ENCODE results near the gene MT1G.

MT1G gene

DNA sequence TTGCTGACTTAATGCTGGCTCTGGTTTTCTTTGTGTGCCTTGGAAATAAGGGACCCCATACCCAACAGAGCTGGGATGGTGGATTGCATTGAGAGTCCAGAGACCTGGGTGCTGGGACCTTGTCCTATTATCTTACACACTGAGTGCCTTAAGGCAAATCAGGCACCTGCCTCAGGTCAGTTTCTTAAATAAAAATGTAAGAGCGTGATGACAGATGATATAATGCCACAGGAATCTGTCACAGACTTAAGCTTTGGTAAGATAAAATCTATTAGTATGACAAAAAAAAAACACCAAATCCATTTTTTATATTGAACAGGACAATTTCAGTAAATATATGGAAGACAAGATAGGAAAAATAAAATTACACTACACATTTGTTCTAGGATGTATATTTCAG is 27.8 kb downstream of the MT1G start:
- H3K36me3 ChIP-seq (ENCODE audit: low read depth) = no peaks in the 10 kb centered on the region
- ATAC-seq (ENCODE audit: low read depth) (no peak), DNase-seq (ENCODE audit: low spot score) (no peak)
- H3K9me3 ChIP-seq (ENCODE audit: severe bottlenecking) = no peaks in the 10 kb centered on the region
- no peak for TF ChIP-seq CTCF (IDR thresholded peaks at IDR 0.05; ENCODE audit: poor library complexity, severe bottlenecking)
- H3K4me1 ChIP-seq (ENCODE audit: insufficient read depth, poor library complexity, severe bottlenecking) = no peaks in the 10 kb centered on the region
- H3K4me3 ChIP-seq (ENCODE audit: severe bottlenecking) = no peak overlapping the region
- no peaks in the 10 kb centered on the region for H3K27me3 ChIP-seq (ENCODE audit: insufficient read depth, poor library complexity, severe bottlenecking)
- H3K27ac ChIP-seq (ENCODE audit: poor library complexity, severe bottlenecking) = no peak overlapping the region

GRCh38 chr16:56639045-56639444 is 28.8 kb downstream of the MT1G start:
- TF ChIP-seq CTCF (IDR thresholded peaks at IDR 0.05; ENCODE audit: poor library complexity, severe bottlenecking) = no peak

DNA sequence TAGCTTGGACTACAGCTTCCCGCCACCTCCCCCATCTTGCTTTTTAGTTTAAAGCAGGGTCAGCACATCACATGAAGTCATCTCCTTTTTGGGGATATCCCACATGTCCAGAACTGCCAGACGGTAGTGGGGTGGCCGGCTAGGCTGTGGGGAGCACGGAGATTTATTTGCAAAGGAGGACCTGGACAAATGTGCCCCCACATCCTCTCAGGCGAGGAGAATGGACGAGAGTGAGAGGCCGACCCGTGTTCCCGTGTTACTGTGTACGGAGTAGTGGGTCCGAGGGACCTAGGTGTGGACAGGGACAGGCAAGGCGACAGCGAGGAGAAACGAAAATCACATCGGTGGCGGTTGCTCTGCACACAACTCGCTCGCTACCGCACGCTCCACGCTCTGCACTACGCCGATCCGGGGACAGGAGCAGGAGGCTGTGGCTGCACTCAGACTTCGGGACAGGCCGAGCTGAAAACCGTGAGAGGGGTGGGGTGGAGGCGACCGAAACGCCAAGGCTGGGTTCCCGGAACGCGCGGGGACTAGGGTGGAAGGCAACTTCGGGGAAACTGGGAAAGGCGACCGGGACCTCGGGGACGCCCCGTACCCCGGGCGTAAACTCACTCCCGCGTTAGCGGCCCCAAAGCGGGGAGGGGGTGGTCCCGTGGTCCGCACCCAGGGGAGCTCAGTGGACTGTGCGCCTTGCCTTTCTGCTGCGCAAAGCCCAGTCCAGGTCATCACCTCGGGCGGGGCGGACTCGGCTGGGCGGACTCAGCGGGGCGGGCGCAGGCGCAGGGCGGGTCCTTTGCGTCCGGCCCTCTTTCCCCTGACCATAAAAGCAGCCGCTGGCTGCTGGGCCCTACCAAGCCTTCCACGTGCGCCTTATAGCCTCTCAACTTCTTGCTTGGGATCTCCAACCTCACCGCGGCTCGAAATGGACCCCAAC is 29.8 kb downstream of the MT1G start, which contains the start of gene MT1A:
TSS of gene MT1A (plus strand) at position 853 of the 937 bp plus-strand sequence. CDS start at position 926, 73 bp downstream.
- Histone ChIP-seq H3K27ac (ENCODE audit: poor library complexity, severe bottlenecking) (no peak within 1 kb of the TSS), H3K36me3 (ENCODE audit: low read depth) (no peaks in the 10 kb centered on the region), H3K27me3 (ENCODE audit: insufficient read depth, poor library complexity, severe bottlenecking) (no peaks in the 10 kb centered on the region), H3K4me1 (ENCODE audit: insufficient read depth, poor library complexity, severe bottlenecking) (no peaks in the 10 kb centered on the region), H3K9me3 (ENCODE audit: severe bottlenecking) (no peaks in the 10 kb centered on the region), H3K4me3 (ENCODE audit: severe bottlenecking) (no peak within 1 kb of the TSS)
- TF ChIP-seq CTCF (IDR thresholded peaks at IDR 0.05; ENCODE audit: poor library complexity, severe bottlenecking) = no peak
- DNase-seq (ENCODE audit: low spot score) (no peak), ATAC-seq (ENCODE audit: low read depth) (no peak)

More at GRCh38 chr16:56639045-56639444, 28.8 kb downstream of the MT1G start:
- H3K27me3 ChIP-seq (ENCODE audit: insufficient read depth, poor library complexity, severe bottlenecking) = no peaks in the 10 kb centered on the region
- H3K4me1 ChIP-seq (ENCODE audit: insufficient read depth, poor library complexity, severe bottlenecking) = no peaks in the 10 kb centered on the region
- H3K27ac ChIP-seq (ENCODE audit: poor library complexity, severe bottlenecking) = no peak overlapping the region
- H3K36me3 ChIP-seq (ENCODE audit: low read depth) = no peaks in the 10 kb centered on the region
- DNase-seq (ENCODE audit: low spot score) (no peak), ATAC-seq (ENCODE audit: low read depth) (no peak)
- no peak overlapping the region for H3K4me3 ChIP-seq (ENCODE audit: severe bottlenecking)
- H3K9me3 ChIP-seq (ENCODE audit: severe bottlenecking) = no peaks in the 10 kb centered on the region

DNA sequence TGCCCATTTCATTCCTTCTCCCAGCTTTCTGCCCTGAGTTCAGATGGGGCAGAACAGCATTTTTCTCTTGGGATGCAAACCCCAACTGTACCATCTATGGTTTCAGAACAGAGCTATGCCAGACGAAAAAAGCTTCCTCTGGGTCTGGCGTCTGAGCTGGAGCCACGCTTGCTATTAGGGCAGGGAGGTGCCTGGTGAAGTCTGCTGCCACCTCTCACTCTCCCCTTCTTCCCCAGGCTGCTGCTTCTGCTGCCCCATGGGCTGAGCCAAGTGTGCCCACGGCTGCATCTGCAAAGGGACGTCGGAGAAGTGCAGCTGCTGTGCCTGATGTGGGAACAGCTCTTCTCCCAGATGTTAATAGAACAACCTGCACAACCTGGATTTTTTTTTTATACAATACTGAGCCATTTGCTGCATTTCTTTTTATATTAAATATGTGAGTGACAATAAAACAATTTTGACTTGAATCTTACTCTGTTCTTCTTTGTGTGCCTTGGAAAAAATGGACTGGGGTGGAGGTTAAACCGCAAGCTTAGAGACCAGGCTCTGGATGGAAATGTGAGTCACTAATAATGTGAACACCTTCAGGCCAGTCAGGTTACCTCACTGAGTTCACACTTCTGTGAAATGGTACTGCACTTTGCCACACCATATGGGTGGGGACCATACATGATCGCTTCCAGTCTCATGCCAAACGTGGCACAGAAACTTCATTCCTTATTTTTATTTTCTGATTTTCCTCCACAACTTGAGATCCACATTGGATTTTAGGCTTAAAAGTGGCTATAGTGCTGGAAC is 31.1 kb downstream of the MT1G start:
- Histone ChIP-seq H3K36me3 (ENCODE audit: low read depth) (no peaks in the 10 kb centered on the region), H3K4me3 (ENCODE audit: severe bottlenecking) (no peak overlapping the region), H3K9me3 (ENCODE audit: severe bottlenecking) (no peaks in the 10 kb centered on the region), H3K27me3 (ENCODE audit: insufficient read depth, poor library complexity, severe bottlenecking) (no peaks in the 10 kb centered on the region), H3K27ac (ENCODE audit: poor library complexity, severe bottlenecking) (no peak overlapping the region), H3K4me1 (ENCODE audit: insufficient read depth, poor library complexity, severe bottlenecking) (no peaks in the 10 kb centered on the region)
- no peak for DNase-seq (ENCODE audit: low spot score)
- no peak for TF ChIP-seq CTCF (IDR thresholded peaks at IDR 0.05; ENCODE audit: poor library complexity, severe bottlenecking)
- ATAC-seq (ENCODE audit: low read depth) = 0 out of 3 replicates have a peak, but pooled peaks have one; percentile 39
